Ectodermal cell (in vitro differentiated cells): ENCODE data around the gene ZNF148.

ENCODE experiments used
- H3K27ac ChIP-seq: 2 replicates; pipeline ENCODE4 v1.7.0; 2013; ENCODE audit warnings: mild to moderate bottlenecking, low read depth, low read length; ENCODE audit not compliant: insufficient read depth, poor library complexity, severe bottlenecking
- H3K27me3 ChIP-seq: 2 replicates; pipeline ENCODE4 v1.7.0; 2013; ENCODE audit warnings: mild to moderate bottlenecking, low read length; ENCODE audit not compliant: insufficient read depth, control insufficient read depth, poor library complexity, severe bottlenecking
- H3K36me3 ChIP-seq: one replicate; pipeline ENCODE4 v1.7.0; 2013; ENCODE audit warnings: low read length; ENCODE audit not compliant: control insufficient read depth, insufficient read depth
- H3K4me1 ChIP-seq: one replicate; pipeline ENCODE4 v1.7.0; 2013; ENCODE audit warnings: low read length; ENCODE audit not compliant: control insufficient read depth, insufficient read depth
- H3K4me3 ChIP-seq: 2 replicates; pipeline ENCODE4 v1.7.0; 2013; ENCODE audit warnings: low read depth, low read length, control low read depth; ENCODE audit not compliant: insufficient read depth
- H3K9me3 ChIP-seq: 2 replicates; pipeline ENCODE4 v1.7.0; 2013; ENCODE audit warnings: mild to moderate bottlenecking, low read length, moderate library complexity; ENCODE audit not compliant: control insufficient read depth
- WGBS, 2 experiments: methylation state at CpG; one replicate each; pipeline ENCODE4 v1.1.7; 2013; ENCODE audit warnings: missing lambda C conversion rate in 2 of 2; 5-methylcytosine and 5-hydroxymethylcytosine counted together

ZNF148 gene

GRCh38 chr3:125189378-125190165 lies 185.6 kb downstream of the ZNF148 start:
- Histone ChIP-seq H3K27me3 (no peaks in the 10 kb centered on the region), H3K9me3 (no peaks in the 10 kb centered on the region), H3K4me3 (no peak overlapping the region), H3K4me1 (peaks cover 17% of the 10 kb centered on the region), H3K36me3 (no peaks in the 10 kb centered on the region), H3K27ac (no peak overlapping the region)
- 84 to 91% methylated on average over 7 of the region's 7 CpGs for WGBS, 2 experiments

- H3K4me1 ChIP-seq, result peaks cover 17% of the 10 kb centered on the region
- 94 to 98% methylated on average over 2 of the region's 2 CpGs for WGBS, 2 experiments
- H3K27ac ChIP-seq, result no peak overlapping the region
- H3K27me3 ChIP-seq, result no peaks in the 10 kb centered on the region
- no peaks in the 10 kb centered on the region for H3K36me3 ChIP-seq
- no peaks in the 10 kb centered on the region for H3K9me3 ChIP-seq
- H3K4me3 ChIP-seq, result no peak overlapping the region
Observed at GRCh38 chr3:125188955-125189354, 186.2 kb downstream of the ZNF148 start.

GRCh38 chr3:125187599-125187910 lies 187.6 kb downstream of the ZNF148 start:
- peaks cover 17% of the 10 kb centered on the region for H3K4me1 ChIP-seq
- H3K4me3 ChIP-seq, result no peak overlapping the region
- H3K27me3 ChIP-seq, result no peaks in the 10 kb centered on the region
- no peaks in the 10 kb centered on the region for H3K9me3 ChIP-seq
- no peak overlapping the region for H3K27ac ChIP-seq
- 52 to 57% methylated on average over 5 of the region's 5 CpGs for WGBS, 2 experiments
- H3K36me3 ChIP-seq, result no peaks in the 10 kb centered on the region

GRCh38 chr3:125186800-125187598 lies 188.1 kb downstream of the ZNF148 start:
- H3K9me3 ChIP-seq, result no peaks in the 10 kb centered on the region
- H3K27me3 ChIP-seq, result no peaks in the 10 kb centered on the region
- peaks cover 17% of the 10 kb centered on the region for H3K4me1 ChIP-seq
- no peak overlapping the region for H3K4me3 ChIP-seq
- no peak overlapping the region for H3K27ac ChIP-seq
- 90% methylated on average over 20 of the region's 20 CpGs for WGBS, 2 experiments
- no peaks in the 10 kb centered on the region for H3K36me3 ChIP-seq

GRCh38 chr3:125186261-125186787 lies 188.8 kb downstream of the ZNF148 start:
- Histone ChIP-seq H3K27ac (peak overlapping the region; percentile 5), H3K27me3 (no peaks in the 10 kb centered on the region)

GRCh38 chr3:125185805-125186204 lies 189.3 kb downstream of the ZNF148 start:
- Histone ChIP-seq H3K4me1 (peaks cover 17% of the 10 kb centered on the region), H3K27ac (no peak overlapping the region), H3K27me3 (no peaks in the 10 kb centered on the region), H3K4me3 (no peak overlapping the region), H3K36me3 (no peaks in the 10 kb centered on the region), H3K9me3 (no peaks in the 10 kb centered on the region)
- 79 to 88% methylated on average over 3 of the region's 3 CpGs for WGBS, 2 experiments

More at GRCh38 chr3:125186261-125186787, 188.8 kb downstream of the ZNF148 start:
- Histone ChIP-seq H3K4me3 (no peak overlapping the region), H3K36me3 (no peaks in the 10 kb centered on the region), H3K9me3 (no peaks in the 10 kb centered on the region), H3K4me1 (peaks cover 17% of the 10 kb centered on the region)
- 76% methylated on average over 10 of the region's 10 CpGs for WGBS, 2 experiments

GRCh38 chr3:125179884-125180240 lies 195.3 kb downstream of the ZNF148 start:
- WGBS, 2 experiments, result 96 to 97% methylated on average over 1 of the region's 1 CpG
- no peaks in the 10 kb centered on the region for H3K9me3 ChIP-seq
- H3K4me1 ChIP-seq, result no peaks in the 10 kb centered on the region
- no peak overlapping the region for H3K4me3 ChIP-seq
- no peak overlapping the region for H3K27ac ChIP-seq
- no peaks in the 10 kb centered on the region for H3K36me3 ChIP-seq
- H3K27me3 ChIP-seq, result no peaks in the 10 kb centered on the region

GRCh38 chr3:125179143-125179883 lies 195.8 kb downstream of the ZNF148 start:
- Histone ChIP-seq H3K4me3 (no peak overlapping the region), H3K27ac (no peak overlapping the region), H3K36me3 (no peaks in the 10 kb centered on the region), H3K4me1 (no peaks in the 10 kb centered on the region), H3K9me3 (no peaks in the 10 kb centered on the region), H3K27me3 (no peaks in the 10 kb centered on the region)
- whole genome bisulfite sequencing, 2 experiments, result 89 to 100% methylated on average over 1 to 3 of the region's 3 CpGs

- H3K4me3 ChIP-seq, result no peak overlapping the region
- no peaks in the 10 kb centered on the region for H3K9me3 ChIP-seq
- H3K4me1 ChIP-seq, result no peaks in the 10 kb centered on the region
- H3K27me3 ChIP-seq, result no peaks in the 10 kb centered on the region
- no peaks in the 10 kb centered on the region for H3K36me3 ChIP-seq
- WGBS, 2 experiments, result 95% methylated on average over 13 of the region's 13 CpGs
- no peak overlapping the region for H3K27ac ChIP-seq
Observed at GRCh38 chr3:125177746-125178145, 197.4 kb downstream of the ZNF148 start.
